Measurements from ENCODE around the gene SLC35F3. TPM values are rescaled to one million over a fixed set of nuclear protein-coding genes. Genes with fewer than 3 reads are reported as not detected.

The SLC35F3 gene
- total RNA-seq, 1 experiment from 2014 or later = 0.94 TPM

GRCh38 chr1:234213658-234214128, 309.2 kb downstream of the SLC35F3 start:
- ChIA-PET POLR2A (interaction anchor here (2.6 kb wide), 1 partner anchor 97 kb away, joined by 7 read pairs; no protein-coding TSS in a partner anchor), CTCF (interaction anchor here (0.8 to 4.3 kb wide), 22 partner anchors 8 to 879 kb away, joined by 3 to 105 read pairs (median 6); partner anchors contain the start of gene COA6)
- DNase-seq (ENCODE audit: low spot score) = no peak
- Mint-ChIP-seq H3K27me3 (ENCODE audit: low read depth) (peaks cover 15% of the 10 kb centered on the region), H3K9me3 (peaks cover 26% of the 10 kb centered on the region), H3K4me3 (peak overlapping the region; percentile 85), H3K36me3 (peaks cover 11% of the 10 kb centered on the region), H3K4me1 (peaks cover 11% of the 10 kb centered on the region), H3K27ac (no peak overlapping the region)
- no peak for ATAC-seq
- no peak for TF ChIP-seq ELF4 (CRISPR knock-in tag; IDR thresholded peaks at IDR 0.05; ENCODE audit: low read depth)
- TF ChIP-seq ERG (CRISPR knock-in tag; IDR thresholded peaks at IDR 0.05) = no peak
- TF ChIP-seq TP53 (CRISPR knock-in tag; IDR thresholded peaks at IDR 0.05) = no peak
- no peak for TF ChIP-seq KAT7 (CRISPR knock-in tag; IDR thresholded peaks at IDR 0.05; ENCODE audit: borderline replicate concordance)
- no peak for TF ChIP-seq EMX1 (CRISPR knock-in tag; IDR thresholded peaks at IDR 0.05)

- ChIA-PET CTCF (interaction anchor here (1.1 to 4.3 kb wide), 14 partner anchors 13 to 879 kb away, joined by 3 to 105 read pairs (median 6); partner anchors contain the start of gene COA6), POLR2A (interaction anchor here (2.6 kb wide), 1 partner anchor 96 kb away, joined by 7 read pairs; no protein-coding TSS in a partner anchor)
- H3K4me3 Mint-ChIP-seq = peak overlapping the region; percentile 85
- H3K4me1 Mint-ChIP-seq = peaks cover 11% of the 10 kb centered on the region
- H3K9me3 Mint-ChIP-seq = peaks cover 25% of the 10 kb centered on the region
- peak; percentile 48 for ATAC-seq
- peaks cover 11% of the 10 kb centered on the region for H3K36me3 Mint-ChIP-seq
- H3K27me3 Mint-ChIP-seq (ENCODE audit: low read depth) = peaks cover 15% of the 10 kb centered on the region
- no peak overlapping the region for H3K27ac Mint-ChIP-seq
- peak; percentile 59 for DNase-seq (ENCODE audit: low spot score)
- TF ChIP-seq, protein P1, sequence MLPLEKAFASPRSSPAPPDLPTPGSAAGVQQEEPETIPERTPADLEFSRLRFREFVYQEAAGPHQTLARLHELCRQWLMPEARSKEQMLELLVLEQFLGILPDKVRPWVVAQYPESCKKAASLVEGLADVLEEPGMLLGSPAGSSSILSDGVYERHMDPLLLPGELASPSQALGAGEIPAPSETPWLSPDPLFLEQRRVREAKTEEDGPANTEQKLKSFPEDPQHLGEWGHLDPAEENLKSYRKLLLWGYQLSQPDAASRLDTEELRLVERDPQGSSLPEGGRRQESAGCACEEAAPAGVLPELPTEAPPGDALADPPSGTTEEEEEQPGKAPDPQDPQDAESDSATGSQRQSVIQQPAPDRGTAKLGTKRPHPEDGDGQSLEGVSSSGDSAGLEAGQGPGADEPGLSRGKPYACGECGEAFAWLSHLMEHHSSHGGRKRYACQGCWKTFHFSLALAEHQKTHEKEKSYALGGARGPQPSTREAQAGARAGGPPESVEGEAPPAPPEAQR (CRISPR knock-in tag; IDR thresholded peaks at IDR 0.05) = no peak
- TF ChIP-seq CREM (CRISPR knock-in tag; IDR thresholded peaks at IDR 0.05) = no peak
- peak; percentile 34 for TF ChIP-seq FOXP1 (CRISPR knock-in tag; IDR thresholded peaks at IDR 0.05; ENCODE audit: borderline replicate concordance)
- TF ChIP-seq SP1 (CRISPR knock-in tag; conservative IDR thresholded peaks at IDR 0.05) = peak; percentile 14; the same call in 1 of the 2 replicates
- TF ChIP-seq ZNF121 (CRISPR knock-in tag; IDR thresholded peaks at IDR 0.05) = no peak
- TF ChIP-seq MYBL2 (CRISPR knock-in tag; IDR thresholded peaks at IDR 0.05) = peak; percentile 31; the same call in 1 of the 2 replicates
- TF ChIP-seq OVOL2 (CRISPR knock-in tag; IDR thresholded peaks at IDR 0.05; ENCODE audit: borderline replicate concordance) = no peak
- 0 out of 2 replicates have a peak, but pooled peaks have one; percentile 22 for TF ChIP-seq ETV6 (CRISPR knock-in tag; IDR thresholded peaks at IDR 0.05)
- TF ChIP-seq, protein P2, sequence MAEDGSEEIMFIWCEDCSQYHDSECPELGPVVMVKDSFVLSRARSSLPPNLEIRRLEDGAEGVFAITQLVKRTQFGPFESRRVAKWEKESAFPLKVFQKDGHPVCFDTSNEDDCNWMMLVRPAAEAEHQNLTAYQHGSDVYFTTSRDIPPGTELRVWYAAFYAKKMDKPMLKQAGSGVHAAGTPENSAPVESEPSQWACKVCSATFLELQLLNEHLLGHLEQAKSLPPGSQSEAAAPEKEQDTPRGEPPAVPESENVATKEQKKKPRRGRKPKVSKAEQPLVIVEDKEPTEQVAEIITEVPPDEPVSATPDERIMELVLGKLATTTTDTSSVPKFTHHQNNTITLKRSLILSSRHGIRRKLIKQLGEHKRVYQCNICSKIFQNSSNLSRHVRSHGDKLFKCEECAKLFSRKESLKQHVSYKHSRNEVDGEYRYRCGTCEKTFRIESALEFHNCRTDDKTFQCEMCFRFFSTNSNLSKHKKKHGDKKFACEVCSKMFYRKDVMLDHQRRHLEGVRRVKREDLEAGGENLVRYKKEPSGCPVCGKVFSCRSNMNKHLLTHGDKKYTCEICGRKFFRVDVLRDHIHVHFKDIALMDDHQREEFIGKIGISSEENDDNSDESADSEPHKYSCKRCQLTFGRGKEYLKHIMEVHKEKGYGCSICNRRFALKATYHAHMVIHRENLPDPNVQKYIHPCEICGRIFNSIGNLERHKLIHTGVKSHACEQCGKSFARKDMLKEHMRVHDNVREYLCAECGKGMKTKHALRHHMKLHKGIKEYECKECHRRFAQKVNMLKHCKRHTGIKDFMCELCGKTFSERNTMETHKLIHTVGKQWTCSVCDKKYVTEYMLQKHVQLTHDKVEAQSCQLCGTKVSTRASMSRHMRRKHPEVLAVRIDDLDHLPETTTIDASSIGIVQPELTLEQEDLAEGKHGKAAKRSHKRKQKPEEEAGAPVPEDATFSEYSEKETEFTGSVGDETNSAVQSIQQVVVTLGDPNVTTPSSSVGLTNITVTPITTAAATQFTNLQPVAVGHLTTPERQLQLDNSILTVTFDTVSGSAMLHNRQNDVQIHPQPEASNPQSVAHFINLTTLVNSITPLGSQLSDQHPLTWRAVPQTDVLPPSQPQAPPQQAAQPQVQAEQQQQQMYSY (CRISPR knock-in tag; IDR thresholded peaks at IDR 0.05) = peak; percentile 54; the same call in 1 of the 2 replicates
- TF ChIP-seq ZBTB21 (CRISPR knock-in tag; IDR thresholded peaks at IDR 0.05; ENCODE audit: borderline replicate concordance) = peak; percentile 24; the same call in 1 of the 2 replicates
- TF ChIP-seq ZNF263 (CRISPR knock-in tag; IDR thresholded peaks at IDR 0.05; ENCODE audit: low read depth) = peak; percentile 89
- TF ChIP-seq NFE2L1 (CRISPR knock-in tag; IDR thresholded peaks at IDR 0.05) = 0 out of 2 replicates have a peak, but pooled peaks have one; percentile 26
Measured at GRCh38 chr1:234214129-234214910, 309.8 kb downstream of the SLC35F3 start.
